ENCODE data around the gene GABARAP. TPM values are rescaled to one million over a fixed set of nuclear protein-coding genes. Genes with fewer than 3 reads are reported as not detected.
A peak's percentile ranks its signal among the peaks of the same experiment; 100 is the strongest.

Gene GABARAP
- total RNA-seq, 4 donors from 2014 or later = 402 to 515 (median 456) TPM

DNA sequence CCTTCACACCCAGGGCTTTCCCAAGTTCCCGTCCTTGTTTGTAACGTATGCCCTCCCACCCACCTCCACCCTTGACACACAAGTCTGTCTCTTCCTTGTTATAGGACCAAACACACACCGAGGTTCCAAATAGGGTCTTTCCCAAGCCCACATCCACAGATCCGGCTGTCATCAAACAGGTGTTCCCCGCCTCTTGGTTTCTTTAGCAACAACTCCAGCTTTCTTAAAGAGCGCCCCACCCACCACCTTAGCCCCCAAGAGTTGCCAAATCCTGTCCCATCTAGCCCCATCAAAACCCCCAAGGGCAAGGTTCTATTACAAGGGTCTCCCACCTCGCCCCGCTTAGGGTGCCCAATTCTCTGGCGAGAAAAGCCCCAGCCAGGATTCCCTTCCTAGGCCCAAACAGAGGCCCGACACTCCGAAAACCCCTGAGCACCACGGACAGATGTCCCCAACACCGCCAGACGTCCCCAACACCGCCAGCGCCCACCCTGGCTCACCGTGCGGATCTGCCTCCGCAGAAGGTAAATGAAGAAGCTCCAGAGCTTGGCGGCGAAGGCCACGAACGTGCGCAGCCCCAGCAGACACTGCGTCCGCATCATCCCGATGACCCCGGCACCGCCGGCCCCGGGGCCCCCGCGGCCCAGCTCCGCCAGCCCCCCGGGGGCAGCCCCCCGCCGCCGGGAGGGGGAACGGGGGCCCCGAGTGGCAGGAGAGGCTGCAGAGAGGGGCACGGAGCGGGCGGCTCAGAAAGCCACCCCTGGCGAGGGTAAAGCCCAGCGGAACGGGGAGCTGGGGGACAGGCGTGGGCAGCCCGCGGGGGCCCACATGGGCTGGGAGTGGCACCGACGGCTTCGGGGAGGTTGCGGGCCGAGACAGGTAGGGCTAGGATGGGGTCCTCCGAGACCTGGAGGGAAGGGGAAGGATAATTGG, 8.7 kb upstream of the GABARAP start:
- Histone ChIP-seq H3K27me3 (no peaks in the 10 kb centered on the region), H3K4me3 (peak overlapping the region; percentile 69 to 99 (median 89)), H3K36me3 (peaks cover 0 to 35% (median 3%) of the 10 kb centered on the region in 3 donors), H3K9me3 (no peaks in the 10 kb centered on the region), H3K4me1 (peaks cover 0 to 57% (median 30%) of the 10 kb centered on the region in 4 donors), H3K27ac (peak overlapping the region; percentile 96 to 100 (median 99))
- TF ChIP-seq, protein P1, sequence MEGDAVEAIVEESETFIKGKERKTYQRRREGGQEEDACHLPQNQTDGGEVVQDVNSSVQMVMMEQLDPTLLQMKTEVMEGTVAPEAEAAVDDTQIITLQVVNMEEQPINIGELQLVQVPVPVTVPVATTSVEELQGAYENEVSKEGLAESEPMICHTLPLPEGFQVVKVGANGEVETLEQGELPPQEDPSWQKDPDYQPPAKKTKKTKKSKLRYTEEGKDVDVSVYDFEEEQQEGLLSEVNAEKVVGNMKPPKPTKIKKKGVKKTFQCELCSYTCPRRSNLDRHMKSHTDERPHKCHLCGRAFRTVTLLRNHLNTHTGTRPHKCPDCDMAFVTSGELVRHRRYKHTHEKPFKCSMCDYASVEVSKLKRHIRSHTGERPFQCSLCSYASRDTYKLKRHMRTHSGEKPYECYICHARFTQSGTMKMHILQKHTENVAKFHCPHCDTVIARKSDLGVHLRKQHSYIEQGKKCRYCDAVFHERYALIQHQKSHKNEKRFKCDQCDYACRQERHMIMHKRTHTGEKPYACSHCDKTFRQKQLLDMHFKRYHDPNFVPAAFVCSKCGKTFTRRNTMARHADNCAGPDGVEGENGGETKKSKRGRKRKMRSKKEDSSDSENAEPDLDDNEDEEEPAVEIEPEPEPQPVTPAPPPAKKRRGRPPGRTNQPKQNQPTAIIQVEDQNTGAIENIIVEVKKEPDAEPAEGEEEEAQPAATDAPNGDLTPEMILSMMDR (IDR thresholded peaks at IDR 0.05) = no peak
- TF ChIP-seq EP300 (IDR thresholded peaks at IDR 0.05) (no peak), POLR2A (IDR thresholded peaks at IDR 0.05) (no peak)
- 1 to 2% methylated on average over 24 to 32 of the region's 55 CpGs for WGBS, 2 donors
- no peak for DNase-seq (ENCODE audit: low spot score in 2 of 2)

DNA sequence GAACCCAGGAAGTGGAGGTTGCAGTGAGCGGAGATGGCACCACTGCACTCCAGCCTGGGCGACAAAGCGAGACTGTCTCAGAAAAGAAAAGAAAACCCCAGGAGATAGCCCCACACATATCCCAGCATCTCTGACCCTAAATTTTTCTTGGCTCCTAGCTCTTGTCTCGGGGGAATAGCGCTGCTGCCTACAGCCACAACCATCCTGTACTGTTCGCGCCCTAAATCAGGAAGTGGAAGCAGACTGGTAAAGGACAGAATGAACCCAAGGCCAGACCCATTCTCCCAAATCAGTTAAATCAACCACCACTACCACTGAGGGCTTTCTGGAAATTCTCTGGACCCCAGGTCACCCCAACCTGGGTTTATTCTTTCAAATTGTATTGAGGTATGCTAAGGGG, 7.6 kb upstream of the GABARAP start:
- H3K36me3 ChIP-seq = peaks cover 3 to 35% (median 14%) of the 10 kb centered on the region in 3 donors
- H3K27ac ChIP-seq = peak overlapping the region in 3 of 4 donors; percentile 39 to 99 (median 99)
- H3K27me3 ChIP-seq = no peaks in the 10 kb centered on the region
- H3K4me1 ChIP-seq = peaks cover 0 to 57% (median 30%) of the 10 kb centered on the region in 4 donors
- 75 to 77% methylated on average over 7 of the region's 7 CpGs for WGBS, 2 donors
- DNase-seq (ENCODE audit: low spot score in 2 of 2) = no peak
- H3K9me3 ChIP-seq = no peaks in the 10 kb centered on the region
- H3K4me3 ChIP-seq = peak overlapping the region in 2 of 4 donors; percentile 91 to 99
- TF ChIP-seq POLR2A (IDR thresholded peaks at IDR 0.05) = no peak
- TF ChIP-seq, protein P1 (IDR thresholded peaks at IDR 0.05) = no peak
- no peak for TF ChIP-seq EP300 (IDR thresholded peaks at IDR 0.05)

DNA sequence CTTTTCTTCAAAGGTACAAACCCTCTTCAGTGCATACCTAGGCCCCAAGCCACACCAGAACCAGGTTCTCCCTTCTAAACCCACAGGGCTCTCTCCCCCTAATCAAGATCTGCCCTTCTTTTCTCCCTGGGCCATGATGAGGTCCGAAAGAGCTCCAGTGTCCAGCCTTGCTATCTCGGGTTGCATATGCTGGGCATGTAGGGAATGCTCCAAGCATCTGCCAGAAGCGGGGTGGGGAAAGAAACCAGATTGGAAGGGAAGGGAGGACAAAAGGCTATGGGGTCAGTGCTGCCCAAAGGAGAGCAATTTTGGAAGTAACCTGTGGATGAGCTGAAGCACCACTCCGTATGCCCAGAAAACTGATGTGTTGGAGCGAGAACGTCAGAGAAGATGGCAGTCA, 7.0 kb upstream of the GABARAP start:
- peaks cover 3 to 35% (median 17%) of the 10 kb centered on the region in 3 donors for H3K36me3 ChIP-seq
- no peaks in the 10 kb centered on the region for H3K27me3 ChIP-seq
- no peaks in the 10 kb centered on the region for H3K9me3 ChIP-seq
- TF ChIP-seq, protein P1 (IDR thresholded peaks at IDR 0.05) = no peak
- TF ChIP-seq EP300 (IDR thresholded peaks at IDR 0.05) (no peak), POLR2A (IDR thresholded peaks at IDR 0.05) (no peak)
- WGBS, 2 donors = 78 to 80% methylated on average over 6 of the region's 6 CpGs
- no peak for DNase-seq (ENCODE audit: low spot score in 2 of 2)
- H3K4me3 ChIP-seq = no peak overlapping the region
- H3K4me1 ChIP-seq = peaks cover 0 to 58% (median 30%) of the 10 kb centered on the region in 4 donors
- H3K27ac ChIP-seq = no peak overlapping the region

DNA sequence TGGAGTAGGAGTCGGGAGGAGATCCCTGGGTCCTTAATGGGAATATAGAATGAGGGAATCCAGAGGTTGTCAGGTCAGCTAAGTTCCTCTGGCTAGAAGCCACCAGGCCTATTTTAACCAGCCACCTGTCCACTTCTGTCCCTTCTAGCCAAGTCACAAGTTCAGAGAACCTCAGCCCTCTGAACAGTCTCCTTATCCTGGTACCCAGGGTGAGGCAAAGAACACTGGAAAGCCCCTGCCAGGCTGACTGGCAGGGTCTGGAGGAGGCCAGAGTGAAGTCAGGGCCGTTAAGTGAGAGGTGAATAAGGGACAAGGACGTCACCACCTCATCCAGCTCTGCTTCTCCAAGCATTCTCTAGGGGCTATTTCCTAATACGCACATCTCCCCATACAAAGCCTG, 6.5 kb upstream of the GABARAP start:
- 76 to 77% methylated on average over 4 of the region's 4 CpGs for WGBS, 2 donors
- H3K4me1 ChIP-seq = peaks cover 0 to 59% (median 30%) of the 10 kb centered on the region in 4 donors

More for the DNA sequence above, 6.5 kb upstream of the GABARAP start:
- Histone ChIP-seq H3K4me3 (no peak overlapping the region), H3K27me3 (no peaks in the 10 kb centered on the region), H3K36me3 (peaks cover 3 to 35% (median 17%) of the 10 kb centered on the region in 3 donors), H3K27ac (no peak overlapping the region), H3K9me3 (no peaks in the 10 kb centered on the region)
- TF ChIP-seq, protein P1 (IDR thresholded peaks at IDR 0.05) = no peak
- TF ChIP-seq POLR2A (IDR thresholded peaks at IDR 0.05) (no peak), EP300 (IDR thresholded peaks at IDR 0.05) (no peak)
- no peak for DNase-seq (ENCODE audit: low spot score in 2 of 2)
